EL (cell line): Measurements from ENCODE around the gene APPBP2.
"Not testable (repeated sequence)": the region's sequence is repeated elsewhere in the genome, so short reads cannot be mapped to it uniquely, and the experiment has no call there.

Experiments
- DNase-seq: peaks from one replicate; pipeline ENCODE4 v3.0.0-alpha.2; 2016

APPBP2 gene

GRCh38 chr17:60534010-60534555 is 8.0 kb upstream of the APPBP2 start:
- DNase-seq: no peak

- no peak for DNase-seq
Observed at GRCh38 chr17:60529806-60530205, 3.8 kb upstream of the APPBP2 start.

- no peak for DNase-seq
Observed at GRCh38 chr17:60528828-60529227, 2.8 kb upstream of the APPBP2 start.

GRCh38 chr17:60527701-60528100 is 1.7 kb upstream of the APPBP2 start:
- no peak for DNase-seq

GRCh38 chr17:60526726-60527125 is 684 bp upstream of the APPBP2 start:
- peak; percentile 23 for DNase-seq

GRCh38 chr17:60525328-60525684 is 736 bp downstream of the APPBP2 start:
- DNase-seq: no peak

GRCh38 chr17:60524463-60525327 is 1.3 kb downstream of the APPBP2 start:
- DNase-seq: peak; percentile 18

- DNase-seq: no peak
Observed at GRCh38 chr17:60523822-60524221, 2.2 kb downstream of the APPBP2 start.

- no peak for DNase-seq
Observed at GRCh38 chr17:60522889-60523626, 3.0 kb downstream of the APPBP2 start.

- no peak for DNase-seq
Observed at GRCh38 chr17:60519795-60520194, 6.2 kb downstream of the APPBP2 start.

GRCh38 chr17:60515683-60516082 is 10.4 kb downstream of the APPBP2 start:
- not testable (repeated sequence) for DNase-seq

GRCh38 chr17:60515199-60515598 is 10.8 kb downstream of the APPBP2 start:
- DNase-seq: not testable (repeated sequence)

GRCh38 chr17:60514500-60514899 is 11.5 kb downstream of the APPBP2 start:
- no peak for DNase-seq

GRCh38 chr17:60514053-60514452 is 12.0 kb downstream of the APPBP2 start:
- DNase-seq: no peak

GRCh38 chr17:60513014-60513413 is 13.0 kb downstream of the APPBP2 start:
- no peak for DNase-seq

- DNase-seq: no peak
Observed at GRCh38 chr17:60510723-60511122, 15.3 kb downstream of the APPBP2 start.

GRCh38 chr17:60510031-60510430 is 16.0 kb downstream of the APPBP2 start:
- DNase-seq: peak; percentile 15

- no peak for DNase-seq
Observed at GRCh38 chr17:60508384-60508980, 17.6 kb downstream of the APPBP2 start.

- DNase-seq: peak; percentile 79
Observed at GRCh38 chr17:60506312-60506711, 19.7 kb downstream of the APPBP2 start.

- no peak for DNase-seq
Observed at GRCh38 chr17:60502145-60502544, 23.9 kb downstream of the APPBP2 start.

- no peak for DNase-seq
Observed at GRCh38 chr17:60501589-60501988, 24.5 kb downstream of the APPBP2 start.

- DNase-seq: no peak
Observed at GRCh38 chr17:60496041-60496440, 30.0 kb downstream of the APPBP2 start.

GRCh38 chr17:60495260-60495659 is 30.8 kb downstream of the APPBP2 start:
- no peak for DNase-seq
